ENCODE measurements around the gene GALNT1. TPM values are rescaled to one million over a fixed set of nuclear protein-coding genes. Genes with fewer than 3 reads are reported as not detected.

The GALNT1 gene
- total and polyA plus RNA-seq, 10 of the 15 experiments (the other 5 are each of a cell fraction or from before 2014, with no cell fraction given) = 8.0 to 53.7 (median 29.9) TPM

DNA sequence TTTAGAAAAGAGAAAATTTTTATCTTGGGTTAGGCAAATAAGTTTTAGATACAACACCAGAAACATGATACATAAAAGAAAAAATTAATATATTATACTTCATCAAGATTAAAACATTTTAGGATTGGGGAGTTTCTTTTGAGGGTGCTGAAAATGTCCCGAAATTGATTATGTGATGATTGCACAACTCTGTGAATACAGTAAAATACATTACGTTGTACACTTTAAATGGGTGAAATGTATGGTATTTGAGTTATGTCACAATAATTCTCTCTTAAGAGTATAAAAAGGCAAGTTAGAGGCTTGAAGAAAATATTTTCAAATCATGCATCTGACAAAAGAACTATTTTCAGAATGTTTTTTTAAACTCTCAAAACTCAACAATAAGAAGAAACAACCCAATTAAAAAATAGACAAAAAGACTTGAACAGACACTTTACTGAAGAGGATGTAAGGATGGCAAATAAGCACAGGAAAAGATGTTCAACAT, 47.6 kb upstream of the GALNT1 start:
- Histone ChIP-seq H3K36me3 (ENCODE audit: control insufficient read depth in 2 of 2, insufficient read depth in 2 of 2, low read length in 1 of 2) (no peaks in the 10 kb centered on the region), H3K9ac (ENCODE audit: control insufficient read depth, insufficient read depth, low read length) (no peak overlapping the region), H3K9me3 (replicated peaks; ENCODE audit: control insufficient read depth, insufficient read depth, low read length) (no peaks in the 10 kb centered on the region; the same call in 1 of the 3 replicates), H3K79me2 (ENCODE audit: control insufficient read depth, insufficient read depth, low read length) (no peaks in the 10 kb centered on the region), H3K4me3 (no peak overlapping the region), H3K4me2 (ENCODE audit: control insufficient read depth, insufficient read depth) (no peak overlapping the region), H3K4me1 (ENCODE audit: control insufficient read depth, insufficient read depth, low read length) (no peaks in the 10 kb centered on the region), H3K27me3 (replicated peaks in 1 of 2; ENCODE audit: control insufficient read depth in 2 of 2, insufficient read depth in 2 of 2, low read length in 1 of 2) (no peaks in the 10 kb centered on the region), H2AFZ (ENCODE audit: control insufficient read depth, low read depth, low read length) (no peak overlapping the region), H3K27ac (ENCODE audit: control insufficient read depth, insufficient read depth) (no peak overlapping the region), H4K20me1 (ENCODE audit: control insufficient read depth, insufficient read depth) (no peaks in the 10 kb centered on the region)
- ChIA-PET SMC1A (ENCODE audit: uncharacterized antibody, unreplicated experiment) (interaction anchor here (1.0 kb wide), 1 partner anchor 17 kb away, joined by 3 read pairs; no protein-coding TSS in a partner anchor), RAD21 (ENCODE audit: unreplicated experiment) (no interaction called here), POLR2A (no interaction called here), CTCF (interaction anchor here (1.6 kb wide), 1 partner anchor 10 kb away, joined by 3 read pairs; no protein-coding TSS in a partner anchor)
- in situ Hi-C loops (cut with MboI) (no loop called here), intact Hi-C loops (cut with micrococcal nuclease; ENCODE audit: unreplicated experiment) (no loop called here)
- TF ChIP-seq MEF2A (IDR thresholded peaks at IDR 0.05; ENCODE audit: insufficient read depth, low read depth, low read length) (no peak), ETV6 (conservative IDR thresholded peaks at IDR 0.05 in 1 of 2, IDR thresholded peaks at IDR 0.05 in 1 of 2; ENCODE audit: borderline replicate concordance in 1 of 2, low read depth in 1 of 2) (no peak), BRCA1 (IDR thresholded peaks at IDR 0.05; ENCODE audit: low read depth, low read length) (no peak)
- TF ChIP-seq, protein P1, sequence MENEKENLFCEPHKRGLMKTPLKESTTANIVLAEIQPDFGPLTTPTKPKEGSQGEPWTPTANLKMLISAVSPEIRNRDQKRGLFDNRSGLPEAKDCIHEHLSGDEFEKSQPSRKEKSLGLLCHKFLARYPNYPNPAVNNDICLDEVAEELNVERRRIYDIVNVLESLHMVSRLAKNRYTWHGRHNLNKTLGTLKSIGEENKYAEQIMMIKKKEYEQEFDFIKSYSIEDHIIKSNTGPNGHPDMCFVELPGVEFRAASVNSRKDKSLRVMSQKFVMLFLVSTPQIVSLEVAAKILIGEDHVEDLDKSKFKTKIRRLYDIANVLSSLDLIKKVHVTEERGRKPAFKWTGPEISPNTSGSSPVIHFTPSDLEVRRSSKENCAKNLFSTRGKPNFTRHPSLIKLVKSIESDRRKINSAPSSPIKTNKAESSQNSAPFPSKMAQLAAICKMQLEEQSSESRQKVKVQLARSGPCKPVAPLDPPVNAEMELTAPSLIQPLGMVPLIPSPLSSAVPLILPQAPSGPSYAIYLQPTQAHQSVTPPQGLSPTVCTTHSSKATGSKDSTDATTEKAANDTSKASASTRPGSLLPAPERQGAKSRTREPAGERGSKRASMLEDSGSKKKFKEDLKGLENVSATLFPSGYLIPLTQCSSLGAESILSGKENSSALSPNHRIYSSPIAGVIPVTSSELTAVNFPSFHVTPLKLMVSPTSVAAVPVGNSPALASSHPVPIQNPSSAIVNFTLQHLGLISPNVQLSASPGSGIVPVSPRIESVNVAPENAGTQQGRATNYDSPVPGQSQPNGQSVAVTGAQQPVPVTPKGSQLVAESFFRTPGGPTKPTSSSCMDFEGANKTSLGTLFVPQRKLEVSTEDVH (IDR thresholded peaks at IDR 0.05; ENCODE audit: low read depth, partially characterized antibody) = no peak
- no TSS peak for BruUV-seq (replicated peaks)
- ATAC-seq (no peak), FAIRE-seq (no peak), DNase-seq (ENCODE audit: low read depth, low spot score) (no peak)
- WGBS (ENCODE audit: insufficient coverage, insufficient replicate concordance, low lambda C conversion rate, missing lambda C conversion rate) = 26% methylated on average over 2 of the region's 2 CpGs
